B cell (primary cell): ENCODE results near the gene TPCN1. TPM values are rescaled to one million over a fixed set of nuclear protein-coding genes. Genes with fewer than 3 reads are reported as not detected.

Experiments used
- ATAC-seq: fragments of 200-7000 bp; cut with Tn5 transposase; one replicate; pipeline ENCODE4 v1.10.0; 2021; ENCODE audit warnings: low read depth, mild to moderate bottlenecking, moderate number of reproducible peaks, moderate library complexity
- CTCF ChIA-PET: fragments of 350-600 bp; sonication (Branson Sonifier 250); formaldehyde crosslinking; loops from one replicate; lab custom pipeline; 2021; ENCODE audit warnings: antibody characterized with exemption, inconsistent platforms; lab: Charles Lee
- POLR2A ChIA-PET: fragments of 350-600 bp; sonication (Branson Sonifier 250); formaldehyde crosslinking; loops from one replicate; lab custom pipeline; 2021; ENCODE audit warnings: antibody characterized with exemption; lab: Charles Lee
- DNase-seq: peaks from one replicate; pipeline ENCODE4 v3.0.0; 2013
- H2AFZ ChIP-seq: 2 replicates; pipeline ENCODE4 v1.6.1; 2012; ENCODE audit warnings: mild to moderate bottlenecking, low read depth, low read length; ENCODE audit not compliant: insufficient read depth, poor library complexity, severe bottlenecking
- H3K27ac ChIP-seq, 2 donors: 1 replicate in 1 of 2; 2 replicates in 1 of 2; pipeline ENCODE4 v1.5.1; 2012 to 2013; ENCODE audit warnings: low read length in 2 of 2, mild to moderate bottlenecking in 2 of 2, moderate library complexity in 1 of 2
- H3K27me3 ChIP-seq, 4 experiments: fragments of 200-600 bp in 1 of 4; sonication (generic) in 1 of 4; replicated peaks in 1 of 4; 1 replicate in 2 of 4; 2 replicates in 2 of 4; pipeline versions ENCODE4 v1.6.1 to v1.7.0; 2013 to 2016; ENCODE audit warnings: low read length in 3 of 4, mild to moderate bottlenecking in 2 of 4, mixed read lengths in 1 of 4, moderate library complexity in 1 of 4; ENCODE audit not compliant: insufficient read depth in 4 of 4, control insufficient read depth in 3 of 4; ENCODE audit errors: control extremely low read depth in 1 of 4
- H3K36me3 ChIP-seq, 2 experiments: replicated peaks in 1 of 2; 1 replicate in 1 of 2; 2 replicates in 1 of 2; pipeline versions ENCODE4 v1.6.1 to v1.7.1; 2013; ENCODE audit warnings: low read length in 1 of 2; ENCODE audit not compliant: insufficient read depth in 2 of 2, control insufficient read depth in 1 of 2; ENCODE audit errors: control extremely low read depth in 1 of 2, extremely low read depth in 1 of 2
- H3K4me1 ChIP-seq, 2 donors: fragments of 200-600 bp in 1 of 2; sonication (generic) in 1 of 2; 1 replicate in 1 of 2; 2 replicates in 1 of 2; pipeline versions ENCODE4 v1.5.1 to v1.6.1; 2013 to 2017; ENCODE audit warnings: low read length in 2 of 2; ENCODE audit not compliant: control insufficient read depth in 2 of 2, insufficient read depth in 2 of 2
- H3K4me2 ChIP-seq: replicated peaks from 2 replicates; pipeline ENCODE3; 2012; ENCODE audit warnings: mild to moderate bottlenecking, low read depth, low read length; ENCODE audit not compliant: poor library complexity, severe bottlenecking
- H3K4me3 ChIP-seq, 5 experiments: fragments of 200-600 bp in 1 of 5; sonication (generic) in 1 of 5; 1 replicate in 3 of 5; 2 replicates in 2 of 5; pipeline versions ENCODE4 v1.5.1 to v1.7.0; 2011 to 2016; ENCODE audit warnings: low read length in 4 of 5, mild to moderate bottlenecking in 4 of 5, low read depth in 2 of 5, control low read depth in 1 of 5, moderate library complexity in 1 of 5; ENCODE audit not compliant: insufficient read depth in 1 of 5; ENCODE audit errors: control extremely low read depth in 1 of 5, extremely low read depth in 1 of 5
- H3K79me2 ChIP-seq: fragments of 200-600 bp; sonication (generic); one replicate; pipeline ENCODE4 v1.6.0; 2016; ENCODE audit warnings: low read length; ENCODE audit not compliant: control insufficient read depth, insufficient read depth
- H3K9ac ChIP-seq: fragments of 200-600 bp; sonication (generic); 2 replicates; pipeline ENCODE4 v1.6.1; 2017; ENCODE audit warnings: mild to moderate bottlenecking, low read length, moderate library complexity
- H3K9me3 ChIP-seq, 3 donors: one replicate each; pipeline versions ENCODE4 v1.6.1 to v1.7.1; 2013; ENCODE audit warnings: low read length in 2 of 3; ENCODE audit not compliant: control insufficient read depth in 2 of 3, insufficient read depth in 1 of 3; ENCODE audit errors: control extremely low read depth in 1 of 3
- H4K20me1 ChIP-seq: 2 replicates; pipeline ENCODE4 v1.6.0; 2012; ENCODE audit warnings: mild to moderate bottlenecking, low read length; ENCODE audit not compliant: insufficient read depth, control insufficient read depth, poor library complexity, severe bottlenecking
- H3K27ac Mint-ChIP-seq: one replicate; pipeline ENCODE4 v1.8.0; 2021; ENCODE audit warnings: mixed read lengths
- H3K27me3 Mint-ChIP-seq: one replicate; pipeline ENCODE4 v1.8.0; 2021; ENCODE audit warnings: mixed read lengths
- H3K4me1 Mint-ChIP-seq: one replicate; pipeline ENCODE4 v1.8.0; 2021; ENCODE audit warnings: mixed read lengths
- H3K4me3 Mint-ChIP-seq: one replicate; pipeline ENCODE4 v1.8.0; 2021; ENCODE audit warnings: mixed read lengths
- H3K9me3 Mint-ChIP-seq: one replicate; pipeline ENCODE4 v1.8.0; 2022; ENCODE audit warnings: mixed read lengths; ENCODE audit not compliant: insufficient read depth
- CTCF ChIP-seq: fragments of 200-600 bp; IDR thresholded peaks from one replicate; pipeline ENCODE4 v1.8.0; 2022; ENCODE audit warnings: antibody characterized with exemption, mild to moderate bottlenecking
- EZH2 ChIP-seq: IDR thresholded peaks from 2 replicates; pipeline ENCODE4 v1.6.1; 2012; ENCODE audit warnings: borderline replicate concordance, low read depth, mild to moderate bottlenecking, moderate library complexity, low read length; ENCODE audit not compliant: insufficient read depth, poor library complexity, severe bottlenecking
- WGBS: methylation state at CpG from one replicate; pipeline ENCODE4 v1.1.5; 2013; ENCODE audit warnings: missing lambda C conversion rate; ENCODE audit not compliant: insufficient coverage; 5-methylcytosine and 5-hydroxymethylcytosine counted together
- intact Hi-C: fragments of 100-400 bp; cut with micrococcal nuclease; formaldehyde crosslinking; loops from one replicate; pipeline ENCODE4 v1.10.0; 2022
- polyA plus RNA-seq: library from polyadenylated mRNA; depleted of rRNA; stranded (reverse); fragments of >200 nt; gene quantifications from 2 replicates; pipeline ENCODE4 v1.2.3, GENCODE V29; 2012
- total RNA-seq, 2 donors: library from RNA; stranded (reverse); fragments of 120-200 nt in 1 of 2; gene quantifications; 1 replicate in 1 of 2; 2 replicates in 1 of 2; pipeline versions ENCODE4 v1.2.3 to v1.2.4, GENCODE V29; 2013 to 2022

The TPCN1 gene
- total and polyA plus RNA-seq, 2 donors (not counting 1 experiment from before 2014, with no cell fraction given): 80.8 to 258 TPM

GRCh38 chr12:113271853-113272561, 50.7 kb downstream of the TPCN1 start:
- H3K9me3 ChIP-seq: no peaks in the 10 kb centered on the region
- ChIA-PET CTCF (no interaction called here), POLR2A (no interaction called here)
- H3K4me2 ChIP-seq: no peak overlapping the region
- peaks cover 0 to 65% of the 10 kb centered on the region in 2 experiments for H3K36me3 ChIP-seq
- H3K79me2 ChIP-seq: no peaks in the 10 kb centered on the region
- 97% methylated on average over 6 of the region's 12 CpGs for WGBS
- H3K4me1 ChIP-seq: no peaks in the 10 kb centered on the region
- H2AFZ ChIP-seq: no peak overlapping the region
- no peak for TF ChIP-seq EZH2
- no peak overlapping the region for H3K9ac ChIP-seq
- Mint-ChIP-seq H3K9me3 (no peaks in the 10 kb centered on the region), H3K4me1 (no peaks in the 10 kb centered on the region), H3K27ac (no peak overlapping the region), H3K27me3 (no peaks in the 10 kb centered on the region), H3K4me3 (no peak overlapping the region)
- no peak overlapping the region for H3K4me3 ChIP-seq
- no peak for ATAC-seq
- no peaks in the 10 kb centered on the region for H3K27me3 ChIP-seq
- no peak overlapping the region for H3K27ac ChIP-seq
- DNase-seq: no peak
- H4K20me1 ChIP-seq: no peaks in the 10 kb centered on the region
- intact Hi-C loops: no loop called here

GRCh38 chr12:113273053-113273725, 51.9 kb downstream of the TPCN1 start:
- no peaks in the 10 kb centered on the region for H3K27me3 ChIP-seq
- H3K79me2 ChIP-seq: no peaks in the 10 kb centered on the region
- Mint-ChIP-seq H3K9me3 (no peaks in the 10 kb centered on the region), H3K4me1 (no peaks in the 10 kb centered on the region), H3K27me3 (no peaks in the 10 kb centered on the region), H3K4me3 (no peak overlapping the region), H3K27ac (no peak overlapping the region)
- ChIA-PET CTCF (no interaction called here), POLR2A (no interaction called here)
- no peak overlapping the region for H3K4me2 ChIP-seq
- peaks cover 0 to 69% of the 10 kb centered on the region in 2 experiments for H3K36me3 ChIP-seq
- H3K4me3 ChIP-seq: no peak overlapping the region
- H3K9me3 ChIP-seq: no peaks in the 10 kb centered on the region
- intact Hi-C loops: no loop called here
- no peak overlapping the region for H3K9ac ChIP-seq
- no peak for DNase-seq
- H2AFZ ChIP-seq: no peak overlapping the region
- WGBS: 81% methylated on average over 7 of the region's 13 CpGs
- ATAC-seq: no peak
- no peak overlapping the region for H3K27ac ChIP-seq
- TF ChIP-seq EZH2 (no peak), CTCF (no peak)
- no peaks in the 10 kb centered on the region for H4K20me1 ChIP-seq
- no peaks in the 10 kb centered on the region for H3K4me1 ChIP-seq
